ENCODE measurements around the gene GCC1.

The GCC1 gene

DNA sequence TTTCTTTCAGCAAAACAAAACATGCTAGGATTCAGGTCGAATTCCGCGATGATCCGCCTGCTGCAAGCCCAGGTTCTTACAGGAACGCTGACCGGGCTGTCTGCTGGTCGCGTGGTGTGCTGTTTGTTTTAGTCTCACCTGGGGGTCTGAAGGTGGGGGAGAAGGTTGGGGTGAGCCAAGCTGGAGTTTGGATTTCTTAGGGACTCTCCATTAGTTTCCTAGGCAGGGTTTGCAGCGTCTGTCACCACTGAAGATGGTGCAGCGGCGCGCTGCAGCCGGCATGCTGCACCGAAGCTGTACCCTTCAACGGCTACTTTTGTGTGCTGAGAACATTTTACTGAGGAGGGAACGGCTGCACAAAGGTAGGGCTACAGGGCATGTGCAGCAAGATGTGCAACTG lies 48.7 kb downstream of the GCC1 start:
- DNase-seq (ENCODE audit: low spot score) (no peak), FAIRE-seq (no peak)

DNA sequence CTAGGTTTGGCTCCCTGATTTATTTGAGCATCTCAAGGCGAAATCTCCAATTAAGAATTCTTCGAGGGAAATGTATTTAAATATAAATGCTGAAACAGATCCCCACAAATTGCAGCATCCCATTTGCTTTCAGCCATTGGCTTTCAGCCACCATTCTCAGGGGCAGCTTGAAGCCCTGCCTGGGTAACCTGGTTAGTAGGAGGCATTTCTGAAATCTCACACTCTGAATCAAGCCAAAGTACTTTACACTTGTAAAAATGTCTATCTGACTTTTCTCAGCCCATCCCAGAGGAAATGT lies 49.1 kb downstream of the GCC1 start:
- no peak for FAIRE-seq
- DNase-seq (ENCODE audit: low spot score) = no peak

DNA sequence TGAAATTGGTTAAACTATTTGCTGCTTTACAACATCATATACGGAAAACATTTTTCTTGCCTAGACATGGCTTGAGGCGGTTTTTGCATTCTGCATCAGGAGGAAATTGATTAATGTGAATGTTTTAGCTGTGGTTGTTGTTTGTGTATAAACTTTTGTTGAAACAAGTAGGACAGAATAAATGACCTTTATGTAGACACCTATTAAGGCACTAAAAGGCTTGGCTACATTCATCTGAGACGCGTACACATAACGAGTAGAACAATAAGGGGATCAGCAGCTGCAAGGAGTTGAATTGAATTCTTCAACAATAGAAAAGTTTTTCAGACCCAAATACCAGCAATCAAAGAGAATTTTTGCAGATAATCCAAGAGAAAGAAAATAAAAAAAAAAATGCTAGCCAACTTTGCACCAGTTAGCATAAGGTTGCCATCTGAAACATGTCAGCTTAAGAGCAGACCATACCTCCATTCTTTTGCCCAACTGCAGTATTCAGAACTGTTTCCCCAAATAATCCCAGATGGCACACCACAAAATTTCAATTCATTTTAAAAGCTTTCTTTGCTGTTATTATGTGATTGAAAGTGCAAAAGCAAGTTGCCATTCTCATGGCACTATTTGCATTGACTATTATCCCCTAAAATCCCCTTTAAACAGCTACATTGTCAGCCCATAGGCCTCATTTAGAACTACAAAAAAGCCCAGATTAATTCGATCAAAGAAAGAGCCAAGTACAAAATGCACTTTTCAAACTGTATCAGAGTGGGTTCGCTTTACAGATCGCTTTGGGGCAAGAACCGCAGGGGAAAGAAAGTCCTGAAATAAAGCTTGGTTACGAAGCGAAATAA lies 49.6 kb downstream of the GCC1 start:
- no peak for FAIRE-seq
- DNase-seq (ENCODE audit: low spot score) = no peak

DNA sequence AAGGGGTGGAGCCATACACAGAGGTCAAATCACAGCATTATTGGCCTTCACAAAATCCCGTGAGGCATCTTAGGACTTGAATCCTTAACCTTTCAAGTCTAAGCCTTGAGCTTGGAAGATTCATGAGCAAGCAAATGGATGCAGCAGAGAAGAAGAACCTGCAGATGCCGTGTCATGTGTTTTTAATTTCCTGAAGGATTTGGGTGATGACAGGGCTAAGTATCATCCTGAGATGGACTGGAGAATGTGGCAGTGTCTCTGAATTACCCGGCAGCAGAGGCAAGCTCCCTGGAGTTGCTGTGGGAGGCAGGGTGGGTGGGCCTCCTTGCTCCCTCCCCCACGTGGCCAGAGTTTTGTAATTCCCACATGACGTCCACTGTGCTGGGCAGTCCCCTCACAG lies 50.8 kb downstream of the GCC1 start:
- no peak for FAIRE-seq
- no peak for DNase-seq (ENCODE audit: low spot score)

DNA sequence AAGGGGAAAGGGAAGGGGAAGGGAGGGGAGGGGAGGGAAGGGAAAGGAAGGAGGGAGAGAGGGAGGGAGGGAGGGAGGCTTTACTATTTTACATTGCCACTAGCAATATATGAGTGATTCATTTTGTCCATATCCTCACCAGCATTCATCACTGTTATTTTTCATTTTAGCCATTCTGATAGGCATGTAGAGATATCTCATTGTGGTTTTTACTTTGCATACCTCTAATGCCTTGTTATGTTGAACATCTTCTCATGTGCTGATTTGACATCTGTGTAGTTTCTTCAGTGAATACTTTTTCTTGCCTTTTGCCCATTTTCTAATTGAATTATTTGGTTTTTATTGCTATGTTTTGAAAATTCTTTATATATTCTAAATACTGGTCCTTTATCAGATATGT lies 52.7 kb downstream of the GCC1 start:
- FAIRE-seq (no peak), DNase-seq (ENCODE audit: low spot score) (no peak)

DNA sequence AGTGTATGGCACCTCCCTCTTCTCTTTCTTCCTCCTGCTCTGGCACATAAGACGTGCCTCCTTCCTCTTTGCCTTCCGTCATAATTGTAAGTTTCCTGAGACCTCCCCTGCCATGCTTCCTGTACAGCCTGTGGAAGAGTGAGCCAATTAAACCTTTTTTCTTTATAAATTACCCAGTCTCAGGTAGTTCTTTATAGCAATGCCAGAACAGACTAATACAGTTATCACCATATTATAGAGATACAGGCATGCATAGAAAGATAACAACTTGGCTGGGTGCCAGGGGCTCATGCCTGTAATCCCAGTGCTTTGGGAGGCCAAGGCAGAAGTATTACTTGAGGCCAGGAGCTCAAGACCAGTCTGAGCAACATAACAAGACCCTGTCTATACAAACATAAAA lies 53.2 kb downstream of the GCC1 start:
- DNase-seq (ENCODE audit: low spot score) (no peak), FAIRE-seq (no peak)
